Epithelial cell of esophagus (primary cell): ENCODE results near the gene CEP152.

Experiments
- DNase-seq: peaks from one replicate; pipeline ENCODE4 v3.0.0; 2010; ENCODE audit warnings: low read depth
- H3K4me3 ChIP-seq: 2 replicates; pipeline ENCODE4 v1.5.1; 2011; ENCODE audit warnings: mild to moderate bottlenecking, low read length, control low read depth
- CTCF ChIP-seq: IDR thresholded peaks from 2 replicates; pipeline ENCODE4 v1.5.1; 2011; ENCODE audit warnings: low read depth, mild to moderate bottlenecking, low read length, control low read depth, inconsistent platforms; ENCODE audit not compliant: insufficient read depth; ENCODE audit errors: missing control alignments

The CEP152 gene

GRCh38 chr15:48806151-48806550 is 4.7 kb downstream of the CEP152 start:
- no peak overlapping the region for H3K4me3 ChIP-seq
- TF ChIP-seq CTCF: no peak
- no peak for DNase-seq

- DNase-seq: no peak
- no peak overlapping the region for H3K4me3 ChIP-seq
- TF ChIP-seq CTCF: no peak
Measured at GRCh38 chr15:48805591-48805990, 5.3 kb downstream of the CEP152 start.

- DNase-seq: no peak
- TF ChIP-seq CTCF: no peak
- no peak overlapping the region for H3K4me3 ChIP-seq
Measured at GRCh38 chr15:48803877-48804276, 7.0 kb downstream of the CEP152 start.

- H3K4me3 ChIP-seq: no peak overlapping the region
- peak; percentile 88 for DNase-seq
- TF ChIP-seq CTCF: no peak
Measured at GRCh38 chr15:48802867-48803266, 8.0 kb downstream of the CEP152 start.

- no peak for DNase-seq
Measured at GRCh38 chr15:48802257-48802656, 8.6 kb downstream of the CEP152 start.

GRCh38 chr15:48800811-48801455 is 9.9 kb downstream of the CEP152 start:
- no peak overlapping the region for H3K4me3 ChIP-seq
- DNase-seq: peak; percentile 43
- peak; percentile 36 for TF ChIP-seq CTCF

More at GRCh38 chr15:48802257-48802656, 8.6 kb downstream of the CEP152 start:
- TF ChIP-seq CTCF: no peak
- no peak overlapping the region for H3K4me3 ChIP-seq

GRCh38 chr15:48800245-48800644 is 10.6 kb downstream of the CEP152 start:
- no peak overlapping the region for H3K4me3 ChIP-seq
- no peak for DNase-seq
- no peak for TF ChIP-seq CTCF
